Measurements from ENCODE around the gene ATP6V1A. TPM values are rescaled to one million over a fixed set of nuclear protein-coding genes. Genes with fewer than 3 reads are reported as not detected.

ATP6V1A gene
- total RNA-seq, 1 donor from 2014 or later: 102 TPM

- DNase-seq (no peak), ATAC-seq (no peak)
- Histone ChIP-seq H3K4me1 (no peaks in the 10 kb centered on the region), H3K27ac (no peak overlapping the region), H3K36me3 (no peaks in the 10 kb centered on the region), H3K27me3 (no peaks in the 10 kb centered on the region), H3K4me3 (no peak overlapping the region), H3K9me3 (no peaks in the 10 kb centered on the region)
- no peak for TF ChIP-seq CTCF (IDR thresholded peaks at IDR 0.05)
- intact Hi-C loops (cut with DNase I): no loop called here
Measured at GRCh38 chr3:113852506-113852905, 105.7 kb downstream of the ATP6V1A start.

Other genes with a start within 250 kb of the ATP6V1A start
- 13.1 TPM for gene SPICE1, start 231.9 kb upstream of the ATP6V1A start, total RNA-seq
- gene SIDT1, start 214.5 kb upstream of the ATP6V1A start, total RNA-seq: 3.5 TPM
- gene USF3, start 50.4 kb upstream of the ATP6V1A start, total RNA-seq: 22.2 TPM
- gene NAA50, start 786 bp upstream of the ATP6V1A start, total RNA-seq: 90.0 TPM
- 6.4 TPM for gene GRAMD1C, start 91.8 kb downstream of the ATP6V1A start, total RNA-seq
- gene ZDHHC23, start 201.0 kb downstream of the ATP6V1A start, total RNA-seq: 15.0 TPM

All from upper lobe of right lung (tissue), 1 donor.